GM12878 (cell line): ENCODE data around the gene AQP3.

ENCODE experiments used
- ATF3 ChIP-seq: IDR thresholded peaks from 2 replicates; pipeline ENCODE4 v1.6.1; 2011; ENCODE audit warnings: low read depth, mild to moderate bottlenecking, low read length, moderate library complexity, borderline replicate concordance; ENCODE audit errors: extremely low read depth
- BHLHE40 ChIP-seq, 2 experiments: fragments of 450-650 bp in 1 of 2; IDR thresholded peaks; 2 replicates each; pipeline ENCODE4 v1.6.1; 2011 to 2017; ENCODE audit warnings: low read depth in 2 of 2, borderline replicate concordance in 1 of 2, improper control_type of control experiment in 1 of 2, low read length in 1 of 2, mild to moderate bottlenecking in 1 of 2
- BRCA1 ChIP-seq: IDR thresholded peaks from 2 replicates; pipeline ENCODE4 v1.6.1; 2011; ENCODE audit warnings: low read depth, low read length, improper control_type of control experiment
- CHD1 ChIP-seq: IDR thresholded peaks from 2 replicates; pipeline ENCODE4 v1.6.1; 2012; ENCODE audit warnings: low read depth, low read length, improper control_type of control experiment
- CTCF ChIP-seq, 3 experiments: IDR thresholded peaks in 2 of 3; conservative IDR thresholded peaks in 1 of 3; 2 replicates each; pipeline ENCODE4 v1.5.1; 2011; ENCODE audit warnings: low read depth in 3 of 3, low read length in 3 of 3, mild to moderate bottlenecking in 3 of 3, control low read depth in 2 of 3, moderate library complexity in 2 of 3, inconsistent platforms in 1 of 3, mixed read lengths in 1 of 3; ENCODE audit not compliant: control insufficient read depth in 2 of 3, insufficient read depth in 1 of 3; ENCODE audit errors: extremely low read depth in 1 of 3
- EZH2 ChIP-seq: IDR thresholded peaks from 2 replicates; pipeline ENCODE4 v1.6.1; 2012; ENCODE audit warnings: low read depth, mild to moderate bottlenecking, control low read depth, inconsistent platforms, low read length, borderline replicate concordance; ENCODE audit not compliant: control insufficient read depth
- IRF3 ChIP-seq: fragments of 450-650 bp; IDR thresholded peaks from 2 replicates; pipeline ENCODE4 v1.6.1; 2014; ENCODE audit warnings: mild to moderate bottlenecking
- POLR2A ChIP-seq: IDR thresholded peaks from 2 replicates; pipeline ENCODE4 v1.6.1; 2011; ENCODE audit warnings: low read depth, mild to moderate bottlenecking, low read length
- TAF1 ChIP-seq: IDR thresholded peaks from 2 replicates; pipeline ENCODE4 v1.6.1; 2011; ENCODE audit warnings: mild to moderate bottlenecking, low read depth, low read length, borderline replicate concordance
- USF1 ChIP-seq: IDR thresholded peaks from 2 replicates; pipeline ENCODE4 v1.6.1; 2011; ENCODE audit warnings: borderline replicate concordance, low read depth, mild to moderate bottlenecking, moderate library complexity, mixed read lengths, low read length; ENCODE audit not compliant: insufficient read depth; ENCODE audit errors: extremely low read length
- ZNF384 ChIP-seq: IDR thresholded peaks from 2 replicates; pipeline ENCODE4 v1.6.1; 2012; ENCODE audit warnings: low read depth, mild to moderate bottlenecking, low read length, improper control_type of control experiment, borderline replicate concordance

- no peak for TF ChIP-seq BHLHE40 (IDR thresholded peaks at IDR 0.05; ENCODE audit: borderline replicate concordance in 1 of 2, low read depth in 2 of 2, low read length in 1 of 2)
- TF ChIP-seq TAF1, result no peak
- no peak for TF ChIP-seq IRF3
- TF ChIP-seq ATF3, result no peak
- no peak for TF ChIP-seq BRCA1
- TF ChIP-seq EZH2, result no peak
- no peak for TF ChIP-seq USF1
- no peak for TF ChIP-seq CTCF (IDR thresholded peaks at IDR 0.05 in 2 of 3, conservative IDR thresholded peaks at IDR 0.05 in 1 of 3; ENCODE audit: control insufficient read depth in 2 of 3, extremely low read depth in 1 of 3, insufficient read depth in 1 of 3, low read depth in 3 of 3, low read length in 3 of 3)
- TF ChIP-seq CHD1, result no peak
- TF ChIP-seq ZNF384, result no peak
- no peak for TF ChIP-seq POLR2A
These were observed 20.9 kb upstream of the AQP3 start for GRCh38 chr9:33468215-33468730.
